HG03558 (cell line): ENCODE measurements around the gene ATP13A4.
"Not testable (repeated sequence)": the region's sequence is repeated elsewhere in the genome, so short reads cannot be mapped to it uniquely, and the experiment has no call there.

Source experiments
- ATAC-seq: cut with Tn5 transposase; IDR thresholded peaks from one replicate; pipeline ENCODE4 v1.9.1; 2021; ENCODE audit warnings: moderate number of reproducible peaks; ENCODE audit not compliant: unreplicated experiment; ENCODE audit errors: extremely low read depth

ATP13A4 gene

DNA sequence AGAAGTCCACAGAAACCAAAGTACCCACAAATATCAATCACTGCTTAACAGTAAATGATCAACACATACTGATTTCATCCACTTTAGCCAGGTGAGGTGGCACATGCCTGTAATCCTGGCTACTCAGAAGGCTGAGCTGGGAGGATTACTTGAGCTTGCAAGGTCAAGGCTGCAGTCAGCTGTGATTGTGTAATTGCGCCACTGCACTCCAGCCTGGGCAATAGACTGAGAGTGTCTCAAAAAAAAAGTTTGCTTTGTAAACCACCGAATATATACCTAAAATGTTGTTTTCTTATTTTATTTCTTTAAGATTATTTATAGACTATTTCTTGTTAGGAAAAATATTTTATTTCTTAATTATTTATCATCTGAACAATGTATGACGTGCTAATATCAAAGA is 8.7 kb upstream of the ATP13A4 start:
- no peak for ATAC-seq

DNA sequence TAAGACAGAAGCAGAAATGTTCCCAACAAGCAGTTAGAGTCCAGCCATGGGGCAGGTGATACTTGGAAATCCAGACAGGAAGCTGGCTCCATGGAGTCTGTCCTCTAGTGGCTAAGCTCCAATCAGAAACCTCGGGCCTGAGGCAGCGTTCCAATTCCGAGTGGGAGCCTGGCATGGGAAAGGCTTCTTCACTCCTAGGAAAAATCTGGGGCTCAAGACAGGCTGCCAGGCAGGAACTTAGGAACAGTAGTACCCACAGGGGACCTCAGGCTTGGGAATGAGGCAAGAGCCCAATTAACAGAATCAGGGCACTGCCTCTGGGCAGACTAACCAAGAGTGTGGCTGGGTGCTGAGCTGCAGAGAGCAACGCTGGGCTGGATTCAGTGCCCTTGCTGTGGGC is 6.2 kb upstream of the ATP13A4 start:
- no peak for ATAC-seq

DNA sequence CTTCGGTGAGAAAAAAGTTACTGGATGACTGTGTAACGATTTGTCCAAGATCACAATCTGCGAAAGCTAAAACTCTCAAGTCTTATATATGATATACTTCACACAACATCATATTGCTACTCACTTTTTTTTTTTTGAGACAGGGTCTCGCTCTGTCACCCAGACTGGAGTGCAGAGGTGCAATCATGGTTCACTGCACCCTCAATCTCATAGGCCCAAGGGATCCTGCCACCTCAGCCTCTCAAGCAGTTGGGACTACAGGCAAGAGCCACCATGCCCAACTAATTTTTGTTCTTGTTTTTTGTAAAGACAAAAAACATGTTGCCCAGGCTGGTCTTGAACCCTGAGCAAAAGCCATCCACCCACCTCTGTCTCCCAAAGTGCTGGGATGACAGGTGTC is 5.4 kb upstream of the ATP13A4 start:
- no peak for ATAC-seq

DNA sequence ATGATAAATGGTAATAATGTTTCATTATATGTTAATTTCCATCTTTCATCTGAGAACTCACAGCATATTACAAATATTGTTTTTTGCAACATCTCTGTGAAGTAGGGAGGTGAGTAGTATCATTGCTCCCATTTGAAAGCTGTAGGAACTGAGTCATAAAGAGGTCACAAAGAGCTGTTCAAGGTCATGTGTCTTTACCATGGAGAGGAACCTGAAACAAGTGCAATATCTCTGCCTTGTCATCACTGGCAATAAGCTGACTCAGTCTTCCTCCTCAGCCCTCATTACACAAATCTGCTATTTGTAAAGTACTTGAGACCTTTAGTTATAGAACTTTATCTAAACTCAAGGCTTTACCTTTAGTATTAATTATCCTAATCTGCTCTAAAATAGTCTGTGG is 4.4 kb upstream of the ATP13A4 start:
- no peak for ATAC-seq

DNA sequence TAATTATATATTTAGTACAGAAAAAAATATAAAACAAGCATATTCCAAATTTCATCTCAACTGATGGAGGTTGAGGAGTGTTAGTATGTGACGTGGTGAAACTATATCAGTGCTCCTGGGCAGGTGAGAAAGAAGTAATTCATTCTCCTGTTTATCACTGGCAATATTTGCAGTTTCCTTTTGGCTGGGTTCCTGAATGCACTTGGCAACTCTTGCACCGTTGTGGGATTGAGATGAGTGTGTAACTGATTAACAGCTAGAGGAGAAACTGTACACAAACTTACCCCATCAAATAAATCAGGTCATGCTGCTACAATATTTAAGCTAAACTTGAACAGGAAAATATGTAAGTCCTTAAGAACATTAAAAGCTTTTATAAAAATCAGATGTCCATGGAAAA is 2.1 kb upstream of the ATP13A4 start:
- no peak for ATAC-seq

DNA sequence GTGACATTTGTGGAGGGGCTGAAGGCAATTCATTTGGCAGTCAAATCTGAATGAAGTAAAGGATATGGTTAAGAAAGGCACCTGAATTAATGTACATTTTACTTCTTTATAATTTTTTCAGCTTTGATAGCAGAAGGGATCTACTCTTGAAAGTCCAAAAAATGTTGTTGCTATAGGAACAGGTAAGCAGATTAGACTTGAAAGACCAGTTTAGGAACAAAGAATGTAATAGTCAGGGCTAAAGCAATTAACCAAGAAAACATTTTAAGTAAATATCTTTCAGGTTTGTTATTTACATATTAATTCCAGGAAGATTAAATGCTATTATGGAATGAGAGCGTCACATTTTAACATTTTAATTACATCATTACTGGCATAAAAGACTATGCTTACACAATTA is 1.1 kb downstream of the ATP13A4 start:
- no peak for ATAC-seq

DNA sequence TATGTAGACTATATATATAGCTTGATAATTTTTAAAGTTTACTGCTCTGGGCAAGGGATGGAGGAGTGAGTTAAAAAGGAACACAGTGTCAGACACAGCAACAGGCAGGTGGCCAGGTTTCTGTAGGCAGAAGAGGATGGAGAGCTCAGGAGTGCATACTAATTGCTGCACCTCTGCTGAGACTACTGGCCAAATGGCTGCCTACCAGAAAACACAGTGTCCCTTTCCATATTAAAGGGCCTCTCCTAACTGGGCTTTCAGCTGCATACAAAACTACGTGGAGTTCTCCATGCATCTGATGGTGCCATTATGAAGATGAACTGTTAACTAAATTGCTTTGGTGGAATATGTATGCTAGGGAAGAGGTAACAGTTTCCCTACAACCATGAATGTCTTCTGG is 1.8 kb downstream of the ATP13A4 start:
- ATAC-seq = no peak

DNA sequence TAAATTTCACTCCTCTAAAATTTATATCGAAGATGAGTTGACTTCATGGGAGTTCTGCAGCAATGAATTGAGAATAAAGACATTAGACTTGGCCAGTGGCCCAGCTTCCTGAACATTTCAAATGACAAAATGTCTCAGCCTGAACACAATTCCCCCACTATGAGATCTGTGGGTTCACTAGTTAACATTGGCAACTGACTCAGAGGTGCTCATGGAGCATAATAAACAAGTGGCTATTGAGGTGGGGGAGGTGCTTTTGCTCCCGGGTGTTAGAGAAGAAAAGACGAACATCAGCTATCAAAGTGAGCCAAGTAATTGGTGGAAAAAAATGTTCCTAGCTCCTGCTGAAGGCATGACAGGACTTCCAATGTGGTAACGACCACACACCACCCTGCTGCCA is 6.3 kb downstream of the ATP13A4 start:
- ATAC-seq = no peak

DNA sequence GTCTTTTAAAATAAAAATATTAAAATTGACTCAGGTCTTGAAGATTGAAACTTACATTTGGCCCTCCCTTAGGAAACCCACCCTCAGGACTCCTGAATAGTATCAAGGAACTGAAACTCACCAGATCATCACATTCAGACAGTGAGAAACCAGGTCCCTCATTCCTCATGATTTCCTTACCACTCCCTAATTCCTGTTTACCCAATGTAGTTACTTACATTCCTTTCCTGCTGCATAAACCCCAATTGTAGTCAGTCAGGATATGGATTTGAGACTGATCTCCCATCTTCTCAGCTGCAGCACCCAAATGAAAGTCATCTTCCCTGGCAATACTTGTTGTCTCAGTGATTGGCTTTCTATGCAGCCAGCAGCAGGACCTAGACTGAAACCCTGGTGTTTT is 8.6 kb downstream of the ATP13A4 start:
- no peak for ATAC-seq

DNA sequence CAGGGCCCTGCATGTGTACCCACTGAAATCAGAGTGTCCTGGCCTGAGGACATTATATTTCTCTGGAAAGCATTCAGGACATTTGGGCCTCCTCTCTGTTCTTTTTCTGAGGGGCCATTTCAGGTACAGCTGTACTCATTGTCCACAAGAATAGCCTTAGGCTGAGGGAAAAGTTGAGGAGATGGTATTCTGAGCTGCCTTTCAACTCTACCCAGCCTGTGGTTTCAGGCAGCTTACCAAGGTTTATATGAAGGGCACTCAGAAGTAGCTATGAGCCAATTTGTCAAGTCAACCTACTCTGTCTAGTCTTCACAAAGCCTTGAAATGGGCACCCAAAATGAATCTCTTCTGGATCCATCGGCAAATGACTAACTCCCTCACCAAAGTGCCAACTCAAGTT is 9.4 kb downstream of the ATP13A4 start:
- no peak for ATAC-seq

DNA sequence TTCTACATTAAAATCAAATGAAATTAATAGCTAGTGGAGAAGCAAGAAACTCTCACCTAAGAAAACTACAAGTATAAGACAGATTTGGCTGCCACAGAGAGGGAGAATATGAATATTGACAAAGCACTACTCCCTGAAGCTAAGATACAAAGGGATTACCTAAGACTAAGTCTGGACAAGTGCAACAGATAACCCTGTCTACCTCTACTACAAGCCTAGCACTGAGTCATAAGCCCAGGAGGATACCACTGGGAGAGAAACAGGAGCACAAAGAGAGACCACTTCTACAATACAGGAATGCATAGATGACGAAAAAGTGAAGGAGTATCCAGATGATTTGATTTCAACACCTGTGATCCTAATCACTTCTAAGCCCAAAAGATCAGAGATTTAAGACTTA is 10.4 kb downstream of the ATP13A4 start:
- ATAC-seq = no peak

DNA sequence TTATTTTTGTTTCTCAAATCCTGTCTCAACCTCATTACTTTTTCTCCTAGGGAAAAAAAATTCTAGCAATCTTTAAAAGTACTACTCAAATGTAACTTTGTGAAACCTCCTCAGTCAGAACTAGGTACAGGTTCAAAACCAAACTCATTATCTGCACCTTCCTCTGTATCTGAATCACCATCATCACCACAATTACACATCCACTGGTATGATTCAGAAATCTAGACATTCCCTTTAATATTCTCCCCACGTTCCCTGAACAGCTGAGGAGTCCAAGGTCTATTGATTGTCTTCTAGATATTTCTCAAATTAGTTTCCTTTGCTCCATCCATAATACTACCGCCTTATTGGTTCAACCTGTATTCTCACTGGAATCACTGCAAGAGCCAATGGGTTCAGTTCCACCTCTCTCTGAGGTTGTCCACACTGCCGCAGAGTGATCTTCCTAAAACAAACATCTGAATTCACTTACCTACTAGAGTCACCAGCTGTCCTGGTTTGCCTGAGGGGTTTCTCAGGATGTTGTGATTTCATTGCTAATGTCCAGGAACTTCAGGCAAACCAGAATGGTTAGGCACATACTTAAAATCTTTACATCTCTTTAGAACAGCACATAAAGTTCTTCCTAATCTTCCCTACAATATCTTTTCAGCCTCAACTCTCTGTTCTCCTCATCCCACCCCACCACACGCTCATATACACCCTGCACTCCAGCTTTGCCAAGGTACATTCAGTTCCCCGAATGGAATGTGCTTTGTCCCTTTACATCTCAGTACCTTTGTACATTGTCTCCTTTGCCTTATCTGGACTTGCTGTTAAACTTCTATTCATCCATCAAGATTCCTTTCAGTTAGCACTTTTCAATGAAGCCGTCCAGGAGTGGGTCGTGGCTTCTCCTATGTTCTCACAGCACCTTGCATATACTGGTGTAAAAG is 24.2 kb downstream of the ATP13A4 start:
- ATAC-seq = no peak

DNA sequence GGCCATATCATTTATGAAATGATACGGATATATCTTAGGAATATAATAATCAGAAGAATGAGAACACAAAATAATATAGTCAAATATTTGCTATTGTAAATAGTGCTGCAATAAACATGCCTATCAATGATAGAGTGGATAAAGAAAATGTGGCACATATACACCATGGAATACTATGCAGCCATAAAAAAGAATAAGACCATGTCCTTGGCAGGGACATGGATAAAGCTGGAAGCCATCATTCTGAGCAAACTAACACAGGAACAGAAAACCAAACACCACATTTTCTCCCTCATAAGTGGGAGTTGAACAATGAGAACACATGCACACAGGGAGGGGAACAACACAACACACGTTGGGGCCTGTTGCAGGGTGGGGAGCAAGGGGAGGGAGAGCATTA is 28.6 kb downstream of the ATP13A4 start:
- not testable (repeated sequence) for ATAC-seq

DNA sequence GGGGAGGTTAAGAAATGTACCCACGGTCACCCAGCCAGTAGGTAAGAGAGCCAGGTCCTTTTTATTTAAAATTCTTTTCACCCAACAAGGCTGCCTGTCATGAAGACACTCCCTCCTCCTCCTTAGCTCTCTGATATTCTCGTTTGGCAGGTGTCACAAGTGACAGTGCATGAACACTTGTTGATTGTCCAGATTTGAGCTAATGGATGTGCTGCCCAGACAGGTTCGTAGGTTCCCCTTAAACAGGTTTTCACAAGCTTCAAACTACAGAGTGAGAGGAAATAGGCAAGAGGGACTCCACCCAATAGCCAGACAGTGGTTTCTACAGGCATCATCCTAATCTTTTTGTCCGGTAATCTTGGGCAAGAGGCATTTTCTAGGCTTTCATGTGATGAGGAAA is 32.2 kb downstream of the ATP13A4 start:
- ATAC-seq = no peak

DNA sequence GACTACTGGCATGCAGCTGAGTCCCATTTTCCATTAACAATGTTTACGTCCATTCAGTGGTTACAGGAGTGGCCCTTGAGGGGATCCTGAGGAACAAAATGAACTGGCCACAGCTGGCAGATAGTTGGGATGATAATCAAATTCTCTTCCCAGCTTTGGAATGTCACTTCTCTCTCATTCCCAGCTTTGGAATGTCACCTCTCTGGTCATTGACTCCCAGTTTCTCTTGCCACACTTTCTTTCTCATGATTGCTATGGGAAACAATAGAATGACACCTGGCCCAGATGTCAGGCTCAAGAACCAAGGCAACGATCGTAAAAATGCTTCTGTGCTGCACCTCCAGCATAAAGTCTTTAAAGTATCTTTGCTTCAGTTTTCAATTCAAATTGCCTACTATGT is 34.0 kb downstream of the ATP13A4 start:
- ATAC-seq = no peak

DNA sequence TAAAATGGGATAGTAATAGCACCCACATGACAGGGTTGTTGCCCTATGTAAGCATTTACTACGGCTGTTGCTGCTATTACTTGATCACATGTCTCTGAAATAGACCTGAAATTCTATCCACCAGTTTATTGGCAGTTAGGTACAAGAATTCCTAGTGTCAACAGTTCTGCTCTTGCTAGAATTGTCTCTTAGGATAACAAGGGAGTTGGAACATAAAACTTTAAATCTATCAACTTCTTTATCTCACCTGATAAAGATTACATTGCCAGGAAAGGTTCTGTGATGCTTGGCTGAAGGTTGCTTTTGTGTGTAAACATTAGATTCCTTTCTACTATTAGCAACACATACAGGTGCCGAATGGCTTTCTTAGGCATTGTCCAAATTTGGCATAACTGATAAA is 38.7 kb downstream of the ATP13A4 start:
- ATAC-seq = no peak

DNA sequence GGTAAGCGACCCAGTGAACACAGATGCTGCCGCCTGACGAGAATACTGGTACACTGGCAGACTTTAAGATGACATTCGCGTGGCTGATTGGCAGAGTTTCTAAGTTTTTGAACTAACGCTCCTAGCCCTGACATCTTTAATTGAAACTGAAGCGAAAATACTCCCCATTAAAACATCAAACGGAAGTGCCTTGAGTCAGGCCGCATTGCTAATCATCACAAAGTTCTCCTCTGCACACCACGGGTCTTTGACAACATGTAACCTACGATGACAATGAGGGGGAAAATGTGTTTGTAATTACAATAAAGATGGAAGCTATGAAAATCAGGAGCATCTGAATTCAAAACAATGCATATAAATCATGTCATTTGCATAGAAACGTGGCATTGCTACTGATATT is 44.5 kb downstream of the ATP13A4 start:
- no peak for ATAC-seq

DNA sequence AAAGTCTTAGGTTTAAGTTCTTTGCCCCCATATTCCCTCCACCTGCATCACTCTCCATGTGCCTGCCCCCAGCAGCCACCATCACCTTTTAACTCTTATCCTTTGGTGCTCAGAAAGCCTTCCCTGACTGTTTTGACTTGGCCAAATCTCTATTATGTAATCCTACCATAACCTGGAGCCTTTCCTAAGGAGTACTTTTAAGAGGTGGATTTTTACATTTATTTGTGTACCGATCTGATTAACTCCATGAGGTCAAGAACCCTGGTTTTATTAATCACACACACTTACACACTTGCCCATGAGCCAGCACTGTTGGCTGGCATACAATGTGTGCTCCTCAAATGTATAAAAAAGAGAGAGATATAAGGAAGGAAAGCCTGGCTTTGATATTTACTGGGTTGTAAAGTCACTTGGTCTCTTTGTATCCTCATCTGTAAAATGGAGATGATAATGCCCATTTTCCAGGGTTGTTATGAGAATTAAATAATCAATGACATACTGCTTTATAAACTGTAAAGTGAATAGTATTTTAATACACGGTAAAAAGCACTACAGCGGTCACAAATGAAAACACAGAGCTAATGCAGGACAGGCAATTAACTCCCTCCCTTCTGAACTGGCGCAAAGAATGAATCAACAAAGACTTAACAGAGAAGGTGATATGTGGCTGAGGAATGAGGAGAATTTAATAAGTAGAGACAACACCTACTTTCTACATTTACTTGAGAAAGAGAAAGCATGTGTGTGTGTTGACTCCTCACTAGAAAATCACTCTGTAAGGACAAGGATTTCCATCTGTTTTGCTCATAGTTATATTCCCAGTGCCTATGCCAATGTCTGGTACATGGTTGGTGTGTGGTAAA is 45.4 kb downstream of the ATP13A4 start:
- no peak for ATAC-seq

DNA sequence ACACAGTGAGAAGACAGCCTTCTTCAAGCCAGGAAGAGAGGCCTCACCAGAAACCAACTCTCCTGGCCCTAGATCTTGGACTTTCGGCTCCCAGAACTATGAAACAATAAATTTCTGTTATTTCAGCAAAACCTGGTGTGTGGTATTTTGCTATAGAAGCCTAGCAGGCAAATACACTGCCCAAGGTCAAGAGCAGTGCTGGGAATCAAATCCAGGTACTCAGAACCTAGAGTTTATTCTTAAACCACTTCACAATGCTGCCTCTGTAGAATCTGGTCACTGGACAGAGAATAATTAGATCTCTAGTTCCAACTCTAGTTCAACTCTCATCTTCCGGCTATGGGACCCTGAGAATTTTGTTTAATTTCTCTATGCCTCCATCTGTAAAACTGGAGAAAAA is 46.6 kb downstream of the ATP13A4 start:
- no peak for ATAC-seq

DNA sequence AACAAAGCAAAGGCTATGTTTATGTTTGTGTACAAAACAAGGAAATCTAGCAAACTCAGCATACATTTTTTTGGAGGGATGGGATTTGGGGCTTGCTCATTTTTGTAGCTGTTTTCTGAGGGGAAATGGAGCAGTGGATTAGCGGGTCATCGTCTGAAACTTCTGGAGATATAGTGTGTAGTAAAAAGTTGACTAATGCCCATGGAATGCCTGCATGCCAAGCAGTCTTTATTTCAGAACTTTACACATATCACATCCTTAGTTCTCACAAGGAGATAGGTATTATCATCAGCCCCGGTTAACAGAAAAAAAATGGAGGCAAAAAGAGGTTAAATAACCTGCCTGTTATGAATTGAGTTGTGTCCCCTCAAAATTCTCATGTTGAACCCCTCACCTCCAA is 47.1 kb downstream of the ATP13A4 start:
- no peak for ATAC-seq

DNA sequence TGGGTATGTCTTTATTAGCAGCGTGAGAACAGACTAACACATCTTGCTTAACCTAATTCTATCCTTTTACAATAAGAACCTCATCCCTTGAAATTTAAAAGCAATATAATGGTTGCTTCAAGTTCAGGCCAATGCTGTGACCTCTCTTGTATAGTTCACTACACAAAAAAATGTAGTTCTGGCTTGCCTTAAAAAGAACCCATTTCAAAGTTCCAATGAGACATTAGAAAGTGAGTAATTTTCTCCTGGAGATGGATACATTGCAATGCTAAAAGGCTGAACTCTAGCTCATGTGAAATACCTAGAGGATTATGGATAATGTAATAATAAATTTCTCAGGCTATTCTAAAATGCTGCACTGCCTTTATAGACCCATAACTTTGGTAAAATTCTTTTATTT is 47.8 kb downstream of the ATP13A4 start:
- no peak for ATAC-seq
